HG03097 (cell line): ENCODE results near the gene DCTN4.
"Not testable (repeated sequence)": the region's sequence is repeated elsewhere in the genome, so short reads cannot be mapped to it uniquely, and the experiment has no call there.

Experiments used
- ATAC-seq: cut with Tn5 transposase; IDR thresholded peaks from one replicate; pipeline ENCODE4 v1.9.1; 2021; ENCODE audit not compliant: unreplicated experiment, low FRiP score

DCTN4 gene

DNA sequence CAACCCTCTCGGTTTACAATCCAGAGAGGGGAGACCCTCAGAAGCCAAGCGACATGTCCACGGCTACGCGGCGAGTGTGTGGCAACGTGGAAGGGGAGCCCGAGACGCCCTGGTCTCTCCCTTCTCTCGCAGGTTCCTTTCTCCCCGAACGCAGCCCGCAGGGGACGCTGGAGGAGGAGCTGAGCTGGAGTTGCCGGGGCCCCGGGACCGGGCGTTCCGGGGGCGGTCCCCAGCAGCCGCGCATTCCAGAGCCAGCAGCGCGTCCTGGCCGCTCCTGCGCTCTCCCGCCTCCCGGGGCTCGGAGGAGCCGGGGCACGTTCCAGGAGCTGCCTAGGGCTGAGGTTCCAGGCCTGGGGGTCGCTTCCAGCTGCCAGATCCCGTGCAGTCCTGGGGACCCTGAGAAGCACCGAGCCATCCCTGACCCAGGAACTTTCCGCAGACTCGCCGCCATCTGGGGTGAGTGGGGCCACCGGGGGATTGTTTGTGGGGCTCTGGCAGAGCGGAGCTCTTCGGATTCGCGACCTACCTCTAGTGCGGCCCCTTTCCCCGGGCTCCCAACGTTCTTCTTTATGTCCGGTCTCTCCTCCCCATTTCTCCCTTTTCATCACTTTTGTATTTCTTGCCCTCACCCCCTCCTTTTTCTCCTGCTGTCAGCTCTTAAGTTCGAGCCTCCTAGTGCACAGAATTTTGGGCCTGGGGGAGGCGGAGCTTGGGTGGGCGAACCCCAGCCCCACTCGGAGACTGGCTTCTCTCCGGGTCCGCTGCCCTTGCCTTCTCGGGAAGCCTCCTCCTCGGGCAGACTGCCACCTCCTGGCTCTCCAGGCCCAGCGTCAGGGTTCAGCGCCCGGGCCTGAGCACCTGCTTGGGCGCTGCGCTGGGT lies 19.9 kb upstream of the DCTN4 start, which contains the start of gene SMIM3:
SMIM3 (plus strand) TSS at position 241 of the 880 bp plus-strand sequence. CDS start 16,684 bp downstream, outside the sequence.
- peak; percentile 25 for ATAC-seq

DNA sequence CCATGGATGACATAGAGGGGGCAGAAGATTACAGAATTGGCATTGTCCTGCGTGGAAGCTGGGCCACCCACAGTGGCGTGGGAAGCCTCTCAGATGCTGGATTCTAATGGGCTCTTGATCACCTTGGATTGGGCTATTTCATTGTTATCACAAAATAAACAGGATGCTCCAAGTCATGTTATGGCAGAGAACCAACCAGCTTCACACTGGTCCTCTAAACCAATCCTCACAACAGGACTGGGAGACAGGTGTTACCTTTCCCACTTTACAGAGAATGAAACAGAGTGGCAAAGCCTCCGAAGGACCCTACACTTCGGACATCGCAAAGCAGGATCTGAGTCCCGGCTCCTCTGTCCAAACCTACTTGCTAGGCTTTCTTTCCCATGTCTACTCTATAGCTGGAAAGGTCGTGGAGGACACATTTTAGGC lies 19.3 kb upstream of the DCTN4 start:
- ATAC-seq = no peak

DNA sequence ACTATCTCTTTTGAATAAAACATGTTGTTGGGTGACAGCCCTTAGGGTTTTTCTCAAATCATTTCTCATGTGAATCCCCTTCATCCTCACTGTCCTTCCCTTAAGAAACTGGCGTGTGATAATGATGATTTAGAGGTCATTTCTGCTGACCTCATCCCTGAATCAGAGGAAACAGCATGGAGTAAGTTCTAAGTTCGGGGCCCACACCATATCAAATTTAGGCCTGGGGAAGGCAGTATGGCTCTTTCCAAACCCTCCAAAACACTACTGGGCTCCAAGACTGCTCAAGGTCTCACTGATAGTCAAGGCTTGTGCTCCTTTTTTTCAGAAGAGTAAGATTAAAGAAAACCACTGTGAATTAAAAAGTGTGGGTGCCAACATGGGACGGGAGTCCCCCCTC lies 18.9 kb upstream of the DCTN4 start:
- no peak for ATAC-seq

DNA sequence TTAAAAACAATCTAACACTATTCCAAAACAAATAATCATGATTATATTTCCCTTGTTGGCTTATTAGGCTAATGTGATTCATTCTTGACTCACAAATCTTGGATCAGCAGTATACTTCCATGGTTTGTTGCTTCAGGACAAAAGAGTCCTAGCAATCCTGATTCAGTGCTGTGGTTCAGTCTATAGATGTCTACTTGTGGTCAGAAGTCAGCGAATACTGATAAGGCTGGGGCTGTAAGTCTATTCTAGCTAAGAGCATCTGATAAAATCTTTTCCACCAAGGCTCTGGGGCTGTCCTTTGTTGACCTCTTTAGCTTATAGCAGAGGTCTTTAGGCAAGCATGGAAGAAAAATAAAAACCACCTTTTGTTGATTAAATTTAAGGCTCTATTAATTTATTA lies 15.3 kb upstream of the DCTN4 start:
- no peak for ATAC-seq

DNA sequence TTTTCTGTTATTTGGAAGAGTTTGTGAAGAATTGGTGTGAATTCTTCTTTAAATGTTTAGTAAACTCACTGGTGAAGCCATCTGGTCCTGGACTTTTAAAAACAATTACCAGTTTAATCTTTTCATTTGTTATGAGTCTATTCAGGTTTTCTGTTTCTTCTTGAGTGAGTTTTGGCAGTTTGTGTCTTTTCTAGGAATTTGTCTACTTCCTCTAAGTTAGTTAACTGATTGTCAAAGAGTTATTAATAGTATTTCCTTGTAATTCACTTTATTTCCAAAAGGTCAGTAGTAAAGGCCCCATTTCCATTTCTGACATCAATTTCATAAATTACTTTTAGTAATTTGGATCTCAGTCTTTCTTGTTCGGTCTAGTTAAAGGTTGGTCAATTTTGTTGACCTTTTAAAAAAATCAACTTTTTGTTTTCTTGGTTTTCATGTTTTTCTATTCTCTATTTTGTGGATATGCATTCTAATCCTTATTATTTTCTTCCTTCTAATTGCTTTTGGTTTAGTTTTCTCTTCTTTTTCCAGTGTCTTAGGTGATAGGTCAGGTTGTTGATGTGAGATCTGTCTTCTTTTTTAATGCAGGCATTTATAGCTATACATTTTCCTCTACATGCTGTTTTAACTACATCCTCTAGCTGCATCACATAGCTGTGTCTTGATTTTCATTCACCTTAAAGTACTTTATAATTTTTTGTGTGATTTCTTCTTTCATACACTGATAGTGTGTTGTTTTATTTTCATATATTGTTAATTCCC lies 12.4 kb upstream of the DCTN4 start:
- ATAC-seq = no peak

DNA sequence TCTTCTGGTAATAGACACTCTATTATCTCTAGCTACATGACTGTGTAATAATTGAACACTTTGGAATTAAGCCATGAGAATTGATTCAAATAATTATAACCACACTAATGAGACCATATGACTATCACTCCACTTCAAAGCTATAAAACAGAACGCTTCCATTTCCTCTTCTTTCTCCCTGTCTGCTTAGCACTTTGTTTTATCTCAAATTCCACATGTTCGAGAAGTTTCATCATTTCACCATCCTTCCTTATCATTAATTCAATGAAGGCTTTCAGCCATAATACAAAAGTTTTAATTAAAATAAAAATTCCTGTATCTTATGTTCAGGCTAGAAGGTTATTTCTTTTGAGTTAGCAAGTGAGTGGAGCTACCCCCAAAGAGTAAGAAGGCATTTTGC lies 7.4 kb upstream of the DCTN4 start:
- ATAC-seq = no peak

DNA sequence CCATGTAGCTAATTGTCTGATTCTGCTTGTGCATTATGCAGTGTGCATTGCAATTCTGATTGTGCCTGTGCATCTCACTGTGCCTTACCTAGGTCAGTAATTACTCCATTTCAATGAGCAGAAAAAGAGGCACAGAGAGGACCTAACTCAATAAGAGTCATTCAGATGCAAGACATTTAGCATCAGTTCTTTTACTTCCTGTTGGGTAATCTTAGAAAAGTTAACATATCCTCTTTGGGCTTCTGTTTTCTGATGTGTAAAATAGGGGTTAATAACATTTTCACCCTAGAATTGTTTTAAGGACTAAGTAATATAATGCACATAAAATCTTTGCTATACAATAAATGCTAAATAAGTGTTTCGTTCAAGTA lies 7.0 kb upstream of the DCTN4 start:
- ATAC-seq = no peak

DNA sequence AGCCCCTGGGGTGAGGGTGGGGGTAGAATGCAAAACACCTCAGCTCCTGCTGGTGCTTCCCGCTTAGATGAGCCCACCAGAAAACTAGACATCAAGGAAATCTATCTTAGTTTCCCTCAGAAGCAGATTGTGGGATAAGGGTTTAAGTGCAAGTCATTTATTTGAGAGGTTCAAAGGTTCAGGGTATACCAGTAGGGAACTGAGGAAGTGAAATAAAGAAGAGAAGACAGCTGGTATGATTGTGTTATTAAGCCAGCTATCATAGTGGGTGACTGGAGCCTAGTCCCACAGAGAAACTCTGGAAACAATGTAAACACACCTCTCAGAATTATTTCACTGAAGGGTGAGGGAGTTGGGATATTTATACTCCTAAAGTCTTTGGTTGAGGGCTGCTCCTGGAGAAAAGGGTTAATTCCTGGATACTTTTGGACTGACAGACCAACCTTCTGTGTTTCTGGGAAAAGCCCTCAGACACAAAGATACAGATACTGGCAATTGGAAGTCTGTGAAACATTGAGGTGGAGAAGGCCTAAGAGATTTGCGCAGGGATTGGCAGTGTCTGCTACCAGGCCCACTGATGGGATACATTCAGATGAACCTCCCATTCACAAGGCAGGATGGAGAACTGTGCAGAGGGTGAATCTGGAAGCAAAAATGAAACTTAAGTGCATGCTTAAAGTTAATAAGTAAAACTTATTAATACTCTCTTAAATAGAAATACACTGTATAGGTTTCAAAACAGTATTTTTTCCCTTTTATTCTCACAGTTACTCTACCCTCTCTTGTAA lies 6.4 kb upstream of the DCTN4 start:
- no peak for ATAC-seq

DNA sequence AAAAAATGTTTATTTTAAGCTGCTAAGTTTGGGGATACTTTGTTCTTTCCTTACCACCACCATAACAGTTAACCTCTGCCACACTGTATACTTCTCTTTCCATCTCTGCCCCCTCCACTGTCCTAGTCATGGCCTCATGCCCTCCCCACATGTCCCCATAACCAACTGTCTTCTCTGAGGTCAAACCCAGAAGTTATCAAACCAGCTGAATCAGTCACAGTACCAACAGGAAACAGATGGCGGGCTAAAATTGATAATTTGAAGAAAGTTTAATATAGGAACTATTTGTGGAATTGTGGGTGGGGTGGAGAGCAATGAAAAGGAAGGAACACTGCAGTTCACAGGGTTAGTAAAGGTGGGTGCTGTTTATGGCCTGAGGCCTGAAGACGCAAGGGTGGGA lies 5.7 kb upstream of the DCTN4 start:
- ATAC-seq = no peak

DNA sequence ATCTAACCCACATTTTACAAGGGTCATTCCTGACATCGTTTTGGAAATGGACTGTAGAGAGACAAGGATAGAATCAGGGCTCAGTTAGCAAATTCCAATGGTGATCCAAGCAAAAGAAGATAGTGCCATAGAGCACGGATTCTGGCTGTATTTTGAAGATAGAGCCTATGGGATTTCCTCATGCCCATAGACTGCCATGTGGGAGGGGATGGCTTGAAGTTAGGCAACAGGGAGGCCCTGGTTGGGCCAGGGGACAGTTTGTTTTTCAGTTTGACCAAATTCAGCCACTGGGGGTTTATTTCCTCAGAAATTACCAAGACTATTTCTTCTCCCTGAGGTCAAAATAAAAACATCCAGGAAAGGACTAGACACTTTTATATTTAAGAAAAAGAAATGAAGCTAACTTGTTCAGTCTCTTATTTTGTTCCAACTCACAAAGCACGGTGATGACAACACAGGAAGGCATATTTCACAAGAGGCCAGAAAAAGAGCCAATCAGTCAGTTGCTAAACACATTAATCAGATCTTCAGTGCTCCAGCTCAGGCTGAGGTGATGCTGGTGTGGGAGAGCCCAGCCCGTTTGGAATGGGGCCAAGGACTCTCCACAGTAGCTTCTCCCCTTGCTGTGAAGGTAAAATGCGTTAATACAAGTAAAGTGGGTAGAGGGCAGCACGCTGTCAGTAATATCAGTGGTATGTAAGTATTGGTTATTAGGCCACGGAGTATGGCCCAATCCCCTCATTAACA lies 4.4 kb upstream of the DCTN4 start:
- ATAC-seq = no peak

DNA sequence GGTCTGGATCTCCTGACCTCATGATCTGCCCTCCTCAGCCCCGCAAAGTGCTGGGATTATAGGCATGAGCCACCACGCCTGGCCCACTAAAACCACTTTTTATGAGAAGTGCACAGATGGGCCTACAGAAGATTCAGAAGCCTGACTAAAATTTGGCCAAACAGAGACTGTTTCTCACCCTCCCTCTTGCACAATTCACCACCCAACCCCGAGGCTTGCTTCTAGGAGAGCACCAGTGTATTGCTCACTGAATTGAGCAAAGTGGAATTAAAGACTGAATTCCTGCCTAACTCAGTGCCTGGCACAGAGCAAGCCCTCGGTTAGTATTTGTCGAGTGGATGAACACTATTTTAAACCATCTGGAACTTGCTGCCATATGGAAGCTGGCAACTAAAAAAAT lies 3.4 kb upstream of the DCTN4 start:
- ATAC-seq = no peak

DNA sequence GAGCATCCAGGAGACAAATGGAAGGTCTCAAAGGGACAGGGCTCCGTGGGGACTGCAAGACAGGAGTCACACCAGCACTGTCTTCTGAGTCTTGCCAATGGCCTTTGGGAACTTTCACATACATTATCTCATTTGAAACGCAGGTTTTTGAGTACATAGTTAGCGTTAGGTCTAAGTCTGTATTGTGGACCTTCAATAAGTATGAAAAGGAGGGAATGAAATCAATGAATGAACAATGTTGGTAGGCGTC lies 442 bp upstream of the DCTN4 start:
- ATAC-seq = no peak

DNA sequence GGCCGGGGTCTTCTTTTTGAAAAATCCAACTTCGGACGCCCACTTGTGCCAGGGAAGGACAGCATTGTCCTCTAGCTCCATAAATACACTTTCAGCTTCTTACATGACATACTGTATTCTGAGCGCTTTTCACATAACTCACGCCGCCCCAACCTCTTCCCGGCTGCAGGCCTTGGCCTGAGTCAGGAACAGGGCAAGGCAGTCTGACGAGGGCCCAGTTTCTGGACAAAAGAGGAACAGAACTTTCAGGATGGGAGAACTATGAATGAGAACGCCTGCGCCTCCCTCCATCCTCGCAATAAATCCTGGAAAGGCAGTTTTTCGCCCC lies 650 bp downstream of the DCTN4 start:
- ATAC-seq = peak; percentile 13

DNA sequence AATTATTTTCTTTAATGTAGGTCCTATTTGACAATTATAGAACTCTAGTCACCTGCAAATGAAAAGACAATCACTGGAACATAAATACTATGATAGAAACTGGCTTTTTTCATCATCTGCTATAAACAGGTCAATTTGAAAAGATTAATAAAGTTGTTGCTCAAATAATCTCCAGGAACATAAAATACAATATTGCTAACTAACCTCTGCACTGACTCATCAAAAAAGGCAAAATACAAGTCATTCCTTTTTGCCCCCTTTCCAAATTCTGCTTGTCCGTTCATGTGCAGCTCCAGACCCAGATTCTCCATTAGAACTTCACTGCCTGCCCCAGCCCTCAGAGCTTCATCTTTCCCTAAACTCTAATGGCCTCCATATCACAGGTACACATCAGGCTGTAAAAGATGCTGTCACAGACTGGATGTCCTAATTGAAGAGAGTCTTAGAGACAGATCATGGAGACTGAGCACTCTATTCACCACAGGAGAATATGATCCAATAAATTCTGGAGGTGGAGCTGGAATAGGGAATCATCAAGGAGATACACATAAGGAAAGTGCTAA lies 1.6 kb downstream of the DCTN4 start:
- no peak for ATAC-seq

DNA sequence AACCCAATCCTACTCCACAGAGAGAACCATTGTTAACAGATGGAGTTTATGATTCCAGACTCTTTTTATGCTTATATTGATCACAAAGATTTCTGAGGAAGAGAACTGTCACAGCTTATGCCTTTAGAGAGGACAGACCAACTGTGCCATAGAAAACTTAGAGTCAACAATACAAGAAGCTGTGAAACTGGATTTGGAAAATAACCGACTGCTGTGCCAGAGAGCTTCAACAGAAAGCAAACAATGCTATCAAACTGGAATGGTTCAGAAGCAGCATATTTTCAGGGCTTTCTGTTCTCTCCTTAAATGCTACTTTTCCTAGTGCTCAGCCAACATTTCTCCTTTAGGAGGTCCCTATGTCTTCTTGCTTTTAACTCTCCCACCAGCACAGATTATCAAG lies 5.0 kb downstream of the DCTN4 start:
- ATAC-seq = no peak

DNA sequence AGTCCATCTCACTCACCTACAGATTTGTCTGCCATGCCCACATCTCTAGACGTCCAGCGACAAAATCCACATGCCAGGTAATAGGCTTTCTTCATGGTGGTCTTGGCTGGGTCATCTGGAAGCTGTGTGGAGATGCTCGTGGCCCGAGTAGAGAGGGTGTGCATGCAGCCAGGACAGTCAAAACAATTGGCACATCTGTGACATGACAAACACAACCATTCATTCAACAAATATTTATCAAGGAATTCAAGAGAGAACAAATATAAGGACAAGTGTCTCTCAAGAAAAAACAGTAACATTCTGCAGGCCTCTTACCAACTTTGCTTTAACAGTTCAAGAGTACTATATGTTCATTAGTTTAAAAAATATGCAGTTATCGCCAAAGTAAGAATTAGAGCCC lies 5.4 kb downstream of the DCTN4 start:
- no peak for ATAC-seq

DNA sequence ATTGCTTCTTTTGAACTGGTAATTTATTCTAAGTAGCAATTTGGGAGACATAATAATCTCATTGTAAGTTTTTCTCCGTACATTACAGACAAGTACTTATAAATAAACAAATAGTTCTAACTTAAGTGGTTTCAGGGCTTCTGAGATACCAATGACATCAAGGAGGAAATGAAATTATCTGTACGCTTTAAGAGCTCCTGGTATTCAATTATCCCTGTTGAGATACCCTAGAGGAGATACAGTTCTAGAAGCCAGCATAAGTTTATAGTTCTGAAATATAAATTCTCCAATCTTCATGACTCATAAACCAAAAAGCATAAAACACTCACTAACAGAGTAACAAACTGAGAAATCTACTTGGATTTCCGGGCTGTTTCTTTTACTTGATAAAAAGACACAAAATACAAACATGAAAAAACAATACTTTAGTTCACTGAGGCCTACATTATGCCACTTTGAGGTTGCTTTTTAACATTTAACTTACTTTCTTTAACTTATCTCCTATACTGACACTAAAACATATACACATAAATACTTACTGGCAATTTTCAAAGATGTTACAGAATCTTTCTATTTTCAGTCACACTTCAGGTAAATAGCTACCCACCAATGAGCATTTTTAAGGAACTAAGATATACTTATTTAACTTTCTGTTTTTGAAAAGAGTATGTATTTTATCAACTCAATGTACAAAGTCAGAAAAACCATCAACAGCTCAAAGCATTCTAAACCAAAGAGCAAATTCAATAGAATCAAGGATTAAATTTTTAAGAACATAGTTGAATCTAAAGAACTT lies 7.5 kb downstream of the DCTN4 start:
- no peak for ATAC-seq

DNA sequence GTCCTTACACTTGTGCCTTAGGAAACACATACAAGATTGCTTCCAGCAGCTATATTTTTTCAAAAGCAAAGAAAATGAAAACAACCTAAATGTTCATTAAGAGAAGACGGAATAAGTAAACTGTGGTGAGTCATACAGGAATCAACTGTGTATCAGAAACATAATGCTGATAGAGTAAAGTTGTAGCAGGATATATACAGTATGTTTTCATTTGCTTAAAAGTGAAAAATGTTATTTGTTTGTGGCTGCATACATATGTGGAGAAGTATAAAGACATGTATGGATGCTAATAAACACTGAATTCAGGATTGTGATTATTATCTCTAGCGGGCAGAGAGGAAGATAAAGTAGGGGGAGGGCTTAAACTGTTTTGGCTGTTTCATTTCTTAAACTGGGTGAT lies 8.3 kb downstream of the DCTN4 start:
- no peak for ATAC-seq

DNA sequence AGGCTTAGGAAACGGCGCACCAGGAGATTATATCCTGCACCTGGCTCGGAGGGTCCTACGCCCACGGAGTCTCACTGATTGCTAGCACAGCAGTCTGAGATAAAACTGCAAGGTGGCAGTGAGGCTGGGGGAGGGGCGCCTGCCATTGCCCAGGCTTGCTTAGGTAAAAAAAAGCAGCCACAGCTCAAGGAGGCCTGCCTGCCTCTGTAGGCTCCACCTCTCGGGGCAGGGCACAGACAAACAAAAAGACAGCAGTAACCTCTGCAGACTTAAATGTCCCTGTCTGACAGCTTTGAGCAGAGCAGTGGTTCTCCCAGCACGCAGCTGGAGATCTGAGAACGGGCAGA lies 15.7 kb downstream of the DCTN4 start:
- ATAC-seq = not testable (repeated sequence)
